Ovary (tissue), 3 donors: Measurements from ENCODE around the gene LRMDA.

Source experiments
- EP300 ChIP-seq: sonication (generic); formaldehyde crosslinking; IDR thresholded peaks from one replicate; pipeline ENCODE4 v1.6.1; 2017; ENCODE audit warnings: antibody characterized with exemption
- POLR2A ChIP-seq: fragments of 450-650 bp; IDR thresholded peaks from one replicate; pipeline ENCODE4 v1.6.1; 2017; ENCODE audit warnings: antibody characterized with exemption, mild to moderate bottlenecking, moderate library complexity
- TF ChIP-seq, protein P1 (sequence below), 3 donors: fragments of 450-650 bp in 2 of 3; fragments of 200-600 bp in 1 of 3; IDR thresholded peaks; one replicate each; pipeline versions ENCODE4 v1.5.1 to v1.8.0; 2016 to 2022; ENCODE audit warnings: antibody characterized with exemption in 3 of 3, mild to moderate bottlenecking in 1 of 3
- donor health status: DM: no; HTN: no; CAD: no.

DNA sequence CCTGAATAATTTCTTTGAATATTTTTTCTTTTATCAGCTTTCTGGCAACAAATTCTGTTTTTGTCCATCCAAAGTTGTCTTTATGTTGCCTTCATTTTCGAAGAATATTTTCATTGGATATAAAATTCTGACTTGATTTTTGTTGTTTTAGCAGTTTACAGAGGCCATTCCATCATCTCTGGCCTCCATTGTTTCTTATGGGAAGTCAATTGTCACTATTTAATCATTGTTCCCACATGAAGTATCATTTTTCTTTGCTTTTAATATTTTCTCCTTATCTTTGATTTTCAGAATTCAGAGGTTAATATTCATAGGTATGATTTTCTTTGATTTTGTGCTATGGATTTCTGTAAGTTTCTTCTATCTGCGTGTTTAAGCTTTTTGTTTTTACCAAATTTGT, 512.6 kb downstream of the LRMDA start:
- TF ChIP-seq, protein P1, sequence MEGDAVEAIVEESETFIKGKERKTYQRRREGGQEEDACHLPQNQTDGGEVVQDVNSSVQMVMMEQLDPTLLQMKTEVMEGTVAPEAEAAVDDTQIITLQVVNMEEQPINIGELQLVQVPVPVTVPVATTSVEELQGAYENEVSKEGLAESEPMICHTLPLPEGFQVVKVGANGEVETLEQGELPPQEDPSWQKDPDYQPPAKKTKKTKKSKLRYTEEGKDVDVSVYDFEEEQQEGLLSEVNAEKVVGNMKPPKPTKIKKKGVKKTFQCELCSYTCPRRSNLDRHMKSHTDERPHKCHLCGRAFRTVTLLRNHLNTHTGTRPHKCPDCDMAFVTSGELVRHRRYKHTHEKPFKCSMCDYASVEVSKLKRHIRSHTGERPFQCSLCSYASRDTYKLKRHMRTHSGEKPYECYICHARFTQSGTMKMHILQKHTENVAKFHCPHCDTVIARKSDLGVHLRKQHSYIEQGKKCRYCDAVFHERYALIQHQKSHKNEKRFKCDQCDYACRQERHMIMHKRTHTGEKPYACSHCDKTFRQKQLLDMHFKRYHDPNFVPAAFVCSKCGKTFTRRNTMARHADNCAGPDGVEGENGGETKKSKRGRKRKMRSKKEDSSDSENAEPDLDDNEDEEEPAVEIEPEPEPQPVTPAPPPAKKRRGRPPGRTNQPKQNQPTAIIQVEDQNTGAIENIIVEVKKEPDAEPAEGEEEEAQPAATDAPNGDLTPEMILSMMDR (IDR thresholded peaks at IDR 0.05): no peak
- no peak for TF ChIP-seq POLR2A
- no peak for TF ChIP-seq EP300
